ACC112 (cell line): ENCODE data around the gene TWF1.
"Not testable (repeated sequence)": the region's sequence is repeated elsewhere in the genome, so short reads cannot be mapped to it uniquely, and the experiment has no call there.

Source experiments
- H2AFZ ChIP-seq: fragments of 200-600 bp; sonication (generic); one replicate; pipeline ENCODE4 v1.6.0; 2017; ENCODE audit warnings: antibody characterized with exemption, low read length; ENCODE audit not compliant: unreplicated experiment
- H3K27ac ChIP-seq: fragments of 200-600 bp; sonication (generic); 2 replicates; pipeline ENCODE4 v1.5.1; 2014; ENCODE audit warnings: low read depth, mild to moderate bottlenecking, antibody characterized with exemption, low read length, moderate library complexity
- H3K27me3 ChIP-seq: fragments of 200-600 bp; sonication (generic); 2 replicates; pipeline ENCODE4 v1.6.1; 2014; ENCODE audit warnings: mild to moderate bottlenecking, antibody characterized with exemption, low read length, moderate library complexity, mixed read lengths; ENCODE audit not compliant: insufficient read depth
- H3K36me3 ChIP-seq: fragments of 200-600 bp; sonication (generic); 2 replicates; pipeline ENCODE4 v1.6.1; 2016; ENCODE audit warnings: mild to moderate bottlenecking, antibody characterized with exemption, low read length, moderate library complexity, mixed read lengths; ENCODE audit not compliant: insufficient read depth
- H3K4me1 ChIP-seq: fragments of 200-600 bp; sonication (generic); one replicate; pipeline ENCODE4 v1.6.1; 2016; ENCODE audit warnings: low read length, mixed read lengths; ENCODE audit not compliant: insufficient read depth, unreplicated experiment, control insufficient read depth
- H3K4me3 ChIP-seq: fragments of 200-600 bp; sonication (generic); 2 replicates; pipeline ENCODE4 v1.5.1; 2014; ENCODE audit warnings: mild to moderate bottlenecking, low read depth, low read length
- H3K79me2 ChIP-seq: fragments of 200-600 bp; sonication (generic); one replicate; pipeline ENCODE4 v1.6.0; 2016; ENCODE audit warnings: low read length; ENCODE audit not compliant: control insufficient read depth, unreplicated experiment, insufficient read depth

Gene TWF1

GRCh38 chr12:43761500-43761899, 44.6 kb downstream of the TWF1 start:
- no peaks in the 10 kb centered on the region for H3K27me3 ChIP-seq
- H3K27ac ChIP-seq, result no peak overlapping the region
- H3K4me3 ChIP-seq, result peak overlapping the region; percentile 83; the same call in 1 of the 2 replicates
- peaks cover 16% of the 10 kb centered on the region for H3K4me1 ChIP-seq
- no peaks in the 10 kb centered on the region for H3K36me3 ChIP-seq
- no peak overlapping the region for H2AFZ ChIP-seq
- peaks cover 25% of the 10 kb centered on the region for H3K79me2 ChIP-seq

DNA sequence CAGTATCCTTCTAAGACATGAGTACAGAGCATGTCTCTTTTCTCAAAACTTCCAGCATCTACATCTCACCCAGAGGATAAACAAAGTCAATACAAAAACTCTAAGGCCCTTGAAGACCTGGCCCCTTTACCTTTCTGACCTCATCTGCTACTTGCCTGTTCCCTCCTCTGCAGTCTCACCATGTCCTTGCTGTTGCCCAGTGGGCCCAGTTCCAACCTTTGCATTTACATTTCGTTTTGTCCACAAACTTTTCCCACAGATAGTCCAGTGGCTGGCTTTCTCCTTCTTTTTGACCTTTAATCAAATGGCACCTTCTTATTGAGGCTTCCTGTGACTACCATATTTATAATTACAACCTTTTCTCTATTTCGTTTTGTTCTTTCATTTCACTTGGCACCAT, 45.7 kb downstream of the TWF1 start:
- peak overlapping the region; percentile 83 for H3K4me3 ChIP-seq
- H3K27ac ChIP-seq, result no peak overlapping the region
- H3K27me3 ChIP-seq, result no peaks in the 10 kb centered on the region
- H3K79me2 ChIP-seq, result peaks cover 32% of the 10 kb centered on the region
- H3K36me3 ChIP-seq, result no peaks in the 10 kb centered on the region
- H3K4me1 ChIP-seq, result peaks cover 16% of the 10 kb centered on the region
- no peak overlapping the region for H2AFZ ChIP-seq

- Histone ChIP-seq H2AFZ (peak within 1 kb of the TSS; percentile 98), H3K36me3 (peaks cover 11% of the 10 kb centered on the region), H3K4me1 (peaks cover 16% of the 10 kb centered on the region), H3K4me3 (peak within 1 kb of the TSS; percentile 83), H3K27me3 (no peaks in the 10 kb centered on the region), H3K79me2 (peaks cover 32% of the 10 kb centered on the region), H3K27ac (peak within 1 kb of the TSS; percentile 43)
Observed at GRCh38 chr12:43758728-43759563, 47.2 kb downstream of the TWF1 start, which contains the start of the genes IRAK4 and PUS7L. TSS of gene IRAK4 (plus strand) at chr12:43758951. CDS start at chr12:43768112, 9,161 bp downstream. TSS of gene PUS7L (minus strand) at chr12:43758790. CDS start at chr12:43755245, 3,545 bp downstream.

GRCh38 chr12:43758247-43758727, 47.8 kb downstream of the TWF1 start:
- H3K79me2 ChIP-seq, result peaks cover 32% of the 10 kb centered on the region
- peaks cover 13% of the 10 kb centered on the region for H3K36me3 ChIP-seq
- peak overlapping the region; percentile 69 for H2AFZ ChIP-seq
- no peak overlapping the region for H3K27ac ChIP-seq
- peak overlapping the region; percentile 83 for H3K4me3 ChIP-seq
- no peaks in the 10 kb centered on the region for H3K27me3 ChIP-seq
- peaks cover 16% of the 10 kb centered on the region for H3K4me1 ChIP-seq

GRCh38 chr12:43754015-43754414, 52.1 kb downstream of the TWF1 start:
- no peaks in the 10 kb centered on the region for H3K27me3 ChIP-seq
- H3K36me3 ChIP-seq, result peaks cover 20% of the 10 kb centered on the region
- H3K4me3 ChIP-seq, result no peak overlapping the region
- H2AFZ ChIP-seq, result no peak overlapping the region
- no peak overlapping the region for H3K27ac ChIP-seq
- peaks cover 28% of the 10 kb centered on the region for H3K79me2 ChIP-seq
- H3K4me1 ChIP-seq, result peaks cover 6% of the 10 kb centered on the region

DNA sequence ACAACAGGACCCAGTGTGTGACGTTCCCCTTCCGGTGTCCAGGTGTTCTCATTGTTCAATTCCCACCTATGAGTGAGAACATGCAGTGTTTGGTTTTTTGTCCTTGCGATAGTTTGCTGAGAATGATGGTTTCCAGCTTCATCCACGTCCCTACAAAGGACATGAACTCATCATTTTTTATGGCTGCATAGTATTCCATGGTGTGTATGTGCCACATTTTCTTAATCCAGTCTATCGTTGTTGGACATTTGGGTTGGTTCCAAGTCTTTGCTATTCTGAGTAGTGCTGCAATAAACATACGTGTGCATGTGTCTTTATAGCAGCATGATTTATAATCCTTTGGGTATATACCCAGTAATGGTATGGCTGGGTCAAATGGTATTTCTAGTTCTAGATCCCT, 54.8 kb downstream of the TWF1 start:
- not testable (repeated sequence) for H3K4me1 ChIP-seq, H2AFZ ChIP-seq, H3K4me3 ChIP-seq, H3K27ac ChIP-seq, H3K27me3 ChIP-seq
- Histone ChIP-seq H3K79me2 (peaks cover 12% of the 10 kb centered on the region), H3K36me3 (peaks cover 27% of the 10 kb centered on the region)

DNA sequence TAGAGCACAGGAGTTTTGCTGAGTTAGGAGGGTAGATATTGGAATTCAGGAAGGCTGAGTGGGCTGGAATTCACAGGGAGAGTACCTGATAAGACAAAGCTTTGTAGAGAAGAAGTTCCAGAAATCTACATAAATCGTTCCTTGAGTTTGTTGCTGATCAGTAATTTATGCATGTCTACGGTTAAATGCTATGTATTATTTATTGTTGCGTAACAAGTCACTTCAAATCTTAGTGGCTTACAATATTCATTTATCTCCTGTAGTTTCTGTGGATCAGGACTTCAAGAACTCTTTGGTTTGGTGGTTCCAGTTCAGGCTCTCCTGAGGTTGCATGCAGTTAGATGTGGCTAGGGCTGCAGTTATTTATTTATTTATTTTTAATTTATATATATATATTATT, 55.3 kb downstream of the TWF1 start:
- H3K27ac ChIP-seq, result no peak overlapping the region

DNA sequence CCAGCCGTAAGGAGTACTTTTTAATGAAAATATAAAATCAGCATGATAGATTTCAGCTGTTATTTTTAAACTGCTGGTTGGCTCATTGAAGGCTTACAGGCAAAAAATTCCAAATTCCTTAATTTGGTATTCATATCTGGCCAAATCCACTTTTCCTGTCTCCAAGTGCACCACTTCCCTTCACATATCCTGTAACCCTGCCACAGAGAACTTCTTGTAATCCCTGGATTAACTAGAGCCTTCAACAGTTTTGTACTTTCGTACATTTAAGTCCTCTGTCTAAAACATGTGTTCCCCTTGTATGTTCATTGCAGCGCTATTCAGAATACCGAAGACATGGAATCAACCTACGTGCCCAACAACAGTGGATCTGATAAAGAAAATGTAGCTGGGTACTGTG, 57.1 kb downstream of the TWF1 start:
- H2AFZ ChIP-seq, result no peak overlapping the region
- H3K27me3 ChIP-seq, result no peaks in the 10 kb centered on the region
- H3K27ac ChIP-seq, result no peak overlapping the region

More for the DNA sequence above, 55.3 kb downstream of the TWF1 start:
- H2AFZ ChIP-seq, result no peak overlapping the region
- H3K4me1 ChIP-seq, result no peaks in the 10 kb centered on the region
- H3K27me3 ChIP-seq, result no peaks in the 10 kb centered on the region
- H3K79me2 ChIP-seq, result peaks cover 6% of the 10 kb centered on the region
- no peak overlapping the region for H3K4me3 ChIP-seq
- H3K36me3 ChIP-seq, result peaks cover 31% of the 10 kb centered on the region

DNA sequence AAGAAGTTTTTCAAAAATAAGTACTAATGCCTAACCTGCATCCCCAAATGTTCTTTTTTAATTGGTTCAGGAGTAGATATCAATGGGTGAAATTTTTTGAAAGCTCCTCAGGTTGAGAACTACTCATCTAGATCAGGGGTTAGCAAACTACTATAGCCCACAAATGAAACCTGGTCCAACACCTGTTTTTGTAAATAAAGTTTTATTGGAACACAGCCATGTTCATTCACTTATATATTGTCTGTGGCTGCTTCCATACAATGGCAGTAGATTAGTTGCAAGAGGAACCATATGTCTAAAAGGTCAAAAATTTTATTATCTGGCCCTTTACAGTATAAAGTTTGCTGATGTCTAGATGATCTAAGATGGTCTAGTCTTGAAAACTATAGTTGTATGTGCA, 61.3 kb downstream of the TWF1 start:
- no peak overlapping the region for H3K4me3 ChIP-seq
- no peak overlapping the region for H3K27ac ChIP-seq
- peaks cover 42% of the 10 kb centered on the region for H3K36me3 ChIP-seq
- no peak overlapping the region for H2AFZ ChIP-seq
- H3K4me1 ChIP-seq, result peaks cover 28% of the 10 kb centered on the region
- H3K27me3 ChIP-seq, result no peaks in the 10 kb centered on the region
- no peaks in the 10 kb centered on the region for H3K79me2 ChIP-seq

More for the DNA sequence above, 57.1 kb downstream of the TWF1 start:
- H3K4me3 ChIP-seq, result no peak overlapping the region
- no peaks in the 10 kb centered on the region for H3K4me1 ChIP-seq
- H3K36me3 ChIP-seq, result peaks cover 38% of the 10 kb centered on the region
- peaks cover 6% of the 10 kb centered on the region for H3K79me2 ChIP-seq
